PFSK-1 (cell line): ENCODE results near the gene RPL32.

Experiments used
- POLR2AphosphoS5 ChIP-seq: IDR thresholded peaks from 2 replicates; pipeline ENCODE4 v1.6.1; 2012; ENCODE audit warnings: low read depth, mild to moderate bottlenecking, control low read depth, low read length, moderate library complexity
- TF ChIP-seq, protein P1 (sequence below), 2 experiments: IDR thresholded peaks; 2 replicates each; pipeline versions ENCODE4 v1.6.1 to v1.8.0; 2011 to 2012; ENCODE audit warnings: low read depth in 2 of 2, low read length in 2 of 2, control low read depth in 1 of 2, inconsistent platforms in 1 of 2, mild to moderate bottlenecking in 1 of 2, moderate library complexity in 1 of 2; ENCODE audit not compliant: insufficient read depth in 1 of 2

DNA sequence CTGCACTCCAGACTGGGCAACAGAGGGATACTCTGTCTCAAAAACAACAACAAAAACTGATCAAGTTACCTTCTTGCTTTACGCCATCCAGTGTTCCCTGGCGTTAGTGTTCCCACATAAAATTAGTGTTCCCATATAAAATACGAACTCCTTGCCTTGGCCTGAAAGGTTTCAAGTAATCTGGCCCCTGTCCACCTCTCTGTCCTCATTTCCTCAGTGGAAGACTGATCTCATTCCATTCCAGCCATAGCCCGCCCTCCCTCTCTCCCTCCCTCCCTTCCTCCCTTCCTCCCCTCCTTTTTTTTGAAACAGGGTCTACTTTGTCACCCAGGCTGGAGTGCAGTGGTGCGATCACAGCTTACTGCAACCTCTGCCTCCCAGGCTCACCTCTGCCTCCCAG lies 47.7 kb downstream of the RPL32 start:
- TF ChIP-seq, protein P1, sequence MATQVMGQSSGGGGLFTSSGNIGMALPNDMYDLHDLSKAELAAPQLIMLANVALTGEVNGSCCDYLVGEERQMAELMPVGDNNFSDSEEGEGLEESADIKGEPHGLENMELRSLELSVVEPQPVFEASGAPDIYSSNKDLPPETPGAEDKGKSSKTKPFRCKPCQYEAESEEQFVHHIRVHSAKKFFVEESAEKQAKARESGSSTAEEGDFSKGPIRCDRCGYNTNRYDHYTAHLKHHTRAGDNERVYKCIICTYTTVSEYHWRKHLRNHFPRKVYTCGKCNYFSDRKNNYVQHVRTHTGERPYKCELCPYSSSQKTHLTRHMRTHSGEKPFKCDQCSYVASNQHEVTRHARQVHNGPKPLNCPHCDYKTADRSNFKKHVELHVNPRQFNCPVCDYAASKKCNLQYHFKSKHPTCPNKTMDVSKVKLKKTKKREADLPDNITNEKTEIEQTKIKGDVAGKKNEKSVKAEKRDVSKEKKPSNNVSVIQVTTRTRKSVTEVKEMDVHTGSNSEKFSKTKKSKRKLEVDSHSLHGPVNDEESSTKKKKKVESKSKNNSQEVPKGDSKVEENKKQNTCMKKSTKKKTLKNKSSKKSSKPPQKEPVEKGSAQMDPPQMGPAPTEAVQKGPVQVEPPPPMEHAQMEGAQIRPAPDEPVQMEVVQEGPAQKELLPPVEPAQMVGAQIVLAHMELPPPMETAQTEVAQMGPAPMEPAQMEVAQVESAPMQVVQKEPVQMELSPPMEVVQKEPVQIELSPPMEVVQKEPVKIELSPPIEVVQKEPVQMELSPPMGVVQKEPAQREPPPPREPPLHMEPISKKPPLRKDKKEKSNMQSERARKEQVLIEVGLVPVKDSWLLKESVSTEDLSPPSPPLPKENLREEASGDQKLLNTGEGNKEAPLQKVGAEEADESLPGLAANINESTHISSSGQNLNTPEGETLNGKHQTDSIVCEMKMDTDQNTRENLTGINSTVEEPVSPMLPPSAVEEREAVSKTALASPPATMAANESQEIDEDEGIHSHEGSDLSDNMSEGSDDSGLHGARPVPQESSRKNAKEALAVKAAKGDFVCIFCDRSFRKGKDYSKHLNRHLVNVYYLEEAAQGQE (IDR thresholded peaks at IDR 0.05; ENCODE audit: insufficient read depth in 1 of 2, low read depth in 2 of 2, low read length in 2 of 2): no peak
- no peak for TF ChIP-seq POLR2AphosphoS5
